GM21390 (cell line): ENCODE data around the gene ZFR2.
"Not testable (repeated sequence)": the region's sequence is repeated elsewhere in the genome, so short reads cannot be mapped to it uniquely, and the experiment has no call there.

Source experiments
- ATAC-seq: cut with Tn5 transposase; IDR thresholded peaks from one replicate; pipeline ENCODE4 v1.9.1; 2021; ENCODE audit not compliant: unreplicated experiment

Gene ZFR2

DNA sequence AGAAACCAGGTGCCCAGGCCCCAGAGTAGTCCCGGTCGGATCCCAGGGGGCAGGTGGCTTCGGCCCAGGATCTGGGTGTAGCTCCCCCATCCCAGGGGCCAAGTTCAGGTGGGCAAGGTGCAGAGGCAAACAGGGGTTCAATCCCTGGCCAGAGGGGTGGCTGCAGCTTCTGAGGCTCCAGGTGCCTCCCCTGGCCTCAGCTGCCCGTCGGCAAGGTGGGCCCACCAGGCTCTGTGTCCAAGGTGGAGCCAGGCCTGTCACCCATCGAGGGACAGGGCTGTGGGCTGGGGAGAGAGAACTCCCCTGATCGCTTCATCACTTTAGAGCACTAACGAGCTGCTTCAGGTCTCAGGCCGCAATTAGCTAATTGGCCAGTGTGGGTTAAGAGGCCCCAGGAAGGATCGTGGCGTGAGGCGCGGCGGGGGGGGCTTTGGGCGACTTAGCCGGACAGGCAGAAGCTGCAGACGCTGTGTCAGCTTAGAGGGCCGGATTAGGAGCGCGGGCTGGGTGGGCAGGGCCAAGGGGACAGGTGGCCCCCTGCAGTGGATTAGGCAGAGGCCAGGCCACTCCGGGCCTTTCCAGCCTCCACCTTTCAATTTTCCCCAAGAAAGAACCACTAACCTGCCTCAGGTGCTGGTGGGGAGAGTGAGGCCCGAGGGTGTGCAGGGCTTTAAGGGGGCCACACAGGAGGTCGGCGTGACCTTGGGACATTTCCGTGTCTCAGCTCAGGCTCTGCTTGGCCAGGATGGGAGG, 94.0 kb downstream of the ZFR2 start:
- no peak for ATAC-seq

DNA sequence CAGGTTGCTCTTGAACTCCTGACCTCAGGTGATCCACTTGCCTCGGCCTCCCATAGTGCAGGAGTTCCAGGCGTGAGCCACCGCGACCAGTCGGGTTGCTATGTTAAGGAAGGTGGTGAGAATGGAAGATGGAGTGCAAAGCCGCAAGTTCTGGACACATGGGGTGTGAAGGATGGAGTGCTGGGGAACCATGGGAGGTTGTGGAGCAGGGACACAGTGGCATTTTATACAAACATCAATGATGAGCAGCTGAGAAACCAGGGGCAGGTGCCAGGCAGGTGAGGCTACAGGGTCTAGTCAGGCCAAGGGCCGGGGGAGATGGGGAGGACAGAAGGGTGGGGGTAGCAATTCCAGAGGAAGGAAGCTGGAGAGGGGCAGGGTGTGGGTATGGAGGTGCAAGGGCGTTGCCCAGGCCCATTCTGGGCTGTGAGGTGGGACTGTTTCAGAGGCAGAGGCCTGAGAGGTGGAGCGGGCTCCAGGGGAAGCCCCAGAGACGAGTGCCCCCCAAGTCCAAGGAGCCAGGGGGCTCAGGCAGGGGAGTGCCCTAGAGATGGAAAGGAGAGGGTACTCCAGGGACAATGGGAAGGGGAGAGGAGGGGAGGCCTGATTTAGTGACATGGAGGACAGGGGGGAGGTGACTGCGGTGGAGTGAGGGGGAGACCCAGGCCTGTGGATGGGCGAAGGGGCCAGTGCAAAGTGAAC, 94.9 kb downstream of the ZFR2 start:
- no peak for ATAC-seq

DNA sequence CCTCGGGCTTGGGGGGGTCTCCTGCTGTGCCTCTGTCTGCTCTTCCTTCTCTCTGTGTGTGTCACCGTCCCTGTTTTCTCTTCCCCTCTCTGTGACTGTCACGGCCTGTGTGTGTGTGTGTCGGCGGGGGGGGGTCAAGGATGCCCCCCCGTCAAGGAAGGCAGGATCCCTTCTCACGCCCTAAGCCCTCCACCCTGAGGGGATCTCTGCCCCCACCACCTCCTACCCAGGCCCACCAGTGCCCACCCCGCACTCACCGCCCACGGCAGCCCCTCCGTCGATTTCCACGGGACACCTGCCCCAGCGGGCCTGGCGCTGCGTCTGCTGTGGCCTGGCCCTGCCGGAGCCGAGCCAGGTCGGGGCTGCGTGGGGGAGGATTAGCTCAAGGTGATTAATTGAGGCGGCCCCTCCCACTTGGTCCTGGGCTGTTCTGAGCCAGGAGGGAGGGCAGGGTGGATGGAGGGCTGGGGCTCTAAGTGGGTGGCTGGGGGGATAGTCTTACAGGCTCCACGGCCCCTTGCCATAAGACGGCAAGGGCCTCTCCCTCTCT, 96.9 kb downstream of the ZFR2 start, which contains the start of gene RAX2:
RAX2 (minus strand) TSS at position 323 of the 550 bp plus-strand sequence. CDS start 486 bp downstream, outside the sequence.
- no peak for ATAC-seq

DNA sequence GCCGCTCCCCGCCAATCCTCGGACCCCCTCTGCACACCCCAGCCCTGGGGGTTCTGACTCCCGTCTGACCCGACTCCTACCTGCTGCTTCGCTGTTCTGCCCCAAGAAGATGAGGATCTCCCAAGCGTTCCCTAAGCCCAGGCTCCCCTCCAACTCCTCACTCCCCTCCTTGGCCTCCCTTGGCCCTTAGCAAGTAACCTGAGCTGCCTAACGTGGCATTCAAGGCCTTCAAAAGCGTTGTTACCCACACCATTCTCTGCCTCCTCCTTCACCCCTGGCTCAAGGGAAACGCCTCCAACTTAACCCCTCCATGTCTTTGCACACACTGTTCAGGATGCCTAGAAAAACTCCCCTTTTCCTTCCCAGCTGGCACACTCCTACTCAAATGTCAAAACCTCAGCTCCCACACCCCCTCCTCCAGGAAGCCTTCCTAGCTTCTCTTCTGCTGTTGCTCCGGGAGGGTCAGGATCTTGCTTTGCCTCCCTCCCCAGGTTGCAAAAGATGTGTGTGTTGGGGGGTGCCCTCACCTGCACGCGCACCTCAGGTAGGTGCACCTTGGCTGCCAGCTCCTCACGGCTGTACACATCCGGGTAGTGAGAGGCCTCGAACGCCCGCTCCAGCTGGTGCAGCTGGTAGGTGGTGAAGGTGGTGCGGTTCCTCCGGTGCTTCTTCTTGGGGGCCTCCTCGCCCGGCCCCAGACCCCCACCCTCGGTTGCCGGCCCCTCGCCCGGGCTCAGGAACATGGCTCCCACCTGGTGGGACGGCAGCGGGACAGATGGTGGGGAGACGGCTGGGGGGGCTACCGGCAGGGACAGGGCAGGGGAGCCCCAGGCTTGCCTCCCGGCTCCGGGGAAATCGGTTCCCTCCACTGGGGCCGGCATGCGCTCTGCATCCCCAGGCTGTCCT, 97.6 kb downstream of the ZFR2 start:
- ATAC-seq: no peak

DNA sequence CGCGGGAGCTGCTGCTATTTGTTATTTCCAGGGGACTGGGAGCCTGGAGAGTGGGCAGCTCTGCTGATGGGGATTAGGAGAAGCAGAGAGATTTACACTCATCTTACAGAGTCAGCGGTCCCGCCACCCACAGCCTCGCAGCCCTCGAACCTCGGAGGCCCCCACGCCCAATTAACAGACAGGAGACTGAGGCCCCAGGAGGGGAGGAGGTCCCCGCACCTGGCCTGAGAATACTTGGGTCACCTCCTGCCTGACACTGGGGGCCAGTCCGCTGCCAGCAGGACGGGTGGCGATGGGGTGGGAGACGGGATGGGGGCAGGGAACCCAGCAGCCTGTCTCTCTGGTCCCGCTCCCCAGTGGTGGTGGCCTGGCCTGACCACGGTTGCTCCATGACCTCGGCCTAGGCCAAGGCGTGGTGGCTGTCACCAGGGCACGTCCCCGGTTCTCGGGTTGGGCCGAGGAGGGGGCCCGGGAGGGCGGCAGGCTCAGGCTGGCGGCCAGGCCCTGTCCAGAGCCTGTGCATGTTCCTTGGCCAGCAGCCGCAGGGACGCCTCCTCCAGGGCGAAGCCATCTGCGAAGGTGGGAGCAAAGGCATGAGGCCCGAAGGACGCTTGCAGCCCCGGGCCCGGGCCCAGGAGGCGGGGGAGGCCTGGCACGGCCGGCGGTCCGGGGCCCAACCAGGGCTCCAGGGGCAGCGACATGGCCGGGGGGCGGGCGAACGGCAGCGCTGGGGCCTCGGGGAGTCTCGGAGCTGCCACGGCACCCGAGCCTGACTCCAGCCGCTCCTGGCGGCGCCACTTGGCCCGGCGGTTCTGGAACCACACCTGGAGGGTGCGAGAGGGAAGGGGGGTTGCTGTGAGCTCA, 98.5 kb downstream of the ZFR2 start:
- ATAC-seq: no peak

DNA sequence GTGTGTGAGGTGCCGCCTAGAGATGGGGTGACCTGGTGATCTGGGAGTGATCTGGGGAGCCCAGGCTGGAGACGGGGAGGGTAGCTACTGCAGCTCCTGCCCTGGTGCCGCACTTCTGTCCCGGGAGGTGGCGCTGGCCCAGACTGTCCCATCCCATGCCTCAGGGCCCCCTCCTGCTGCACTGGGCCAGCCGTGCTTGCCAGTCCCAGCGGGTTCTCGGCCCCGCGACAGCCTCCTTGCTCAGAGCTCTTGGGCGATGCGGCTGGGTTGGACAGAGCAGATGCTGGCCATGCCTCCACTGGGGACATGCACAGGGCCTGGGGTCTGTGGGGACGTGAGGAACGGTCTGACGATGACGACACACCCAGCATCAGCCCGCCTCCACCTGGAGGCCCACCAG, 99.3 kb downstream of the ZFR2 start:
- no peak for ATAC-seq

DNA sequence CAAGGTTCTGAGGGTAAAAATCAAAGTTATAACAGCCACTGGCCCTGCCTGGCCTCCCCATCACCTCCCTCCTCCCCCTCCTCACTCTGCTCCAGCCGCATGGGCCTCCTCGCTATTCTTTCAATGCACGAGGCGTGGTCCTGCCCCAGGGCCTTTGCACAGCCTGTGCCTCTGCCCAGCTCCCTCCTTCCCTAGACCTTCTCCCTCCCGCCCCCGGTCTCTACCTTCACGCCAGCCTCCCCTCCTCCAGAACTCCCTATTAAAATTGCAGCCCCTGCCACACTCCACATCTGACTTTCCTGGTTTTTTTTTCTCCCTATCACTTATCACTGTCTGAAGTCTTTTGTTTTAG, 100.1 kb downstream of the ZFR2 start:
- no peak for ATAC-seq

DNA sequence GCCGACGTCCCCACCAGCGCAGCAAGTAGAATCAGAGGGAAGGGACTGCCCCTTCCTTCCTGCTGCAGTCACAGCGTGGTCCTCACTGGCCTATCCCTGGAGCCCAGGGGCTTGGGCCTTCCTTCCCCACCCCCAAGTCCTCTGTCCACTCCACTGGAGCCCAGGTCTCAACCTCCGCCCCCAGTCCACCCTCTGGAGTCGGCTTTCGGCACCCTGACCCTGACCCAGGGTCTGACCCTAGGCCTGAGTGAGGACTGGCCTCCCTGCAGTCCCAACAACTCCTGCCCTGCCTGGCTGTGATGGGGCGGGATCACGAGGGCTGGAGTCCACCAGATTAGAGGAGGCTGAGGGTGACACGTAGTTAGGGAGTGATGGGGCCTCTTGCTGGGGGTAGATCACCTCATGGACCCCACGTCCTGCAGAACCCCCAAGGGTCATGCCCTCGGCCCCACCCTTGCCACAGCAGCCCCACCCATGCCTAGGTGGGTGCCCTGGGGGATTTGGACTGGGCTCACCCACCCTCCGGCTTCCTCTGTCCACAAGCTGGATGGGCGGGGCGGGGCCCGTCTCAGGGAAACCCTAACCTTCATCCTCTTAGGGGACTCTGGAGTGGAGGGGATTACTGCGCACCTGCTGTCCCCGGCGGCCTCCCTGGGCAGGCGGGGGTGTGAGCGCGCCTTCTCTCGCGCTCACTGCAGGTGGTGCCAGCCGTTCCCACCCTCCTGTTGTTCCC, 100.7 kb downstream of the ZFR2 start:
- no peak for ATAC-seq

DNA sequence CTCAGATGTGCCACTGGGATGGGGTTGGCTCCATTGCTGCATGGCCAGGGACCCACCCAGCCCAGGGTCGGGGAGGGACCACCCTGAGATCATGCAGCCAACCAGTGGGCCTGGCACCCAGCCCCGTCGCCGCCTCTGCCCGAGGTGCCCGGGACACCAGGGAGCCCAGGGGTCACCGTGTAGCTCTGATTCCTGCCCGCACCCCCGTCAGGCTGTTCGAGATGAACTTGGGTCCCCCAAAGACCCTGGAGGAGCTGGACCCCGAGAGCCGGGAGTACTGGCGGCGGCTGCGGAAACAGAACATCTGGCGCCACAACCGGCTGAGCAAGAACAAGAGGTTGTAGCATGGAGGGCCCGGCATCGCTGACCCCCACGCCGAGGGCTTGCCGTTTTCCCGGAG, 101.8 kb downstream of the ZFR2 start:
- ATAC-seq: no peak

DNA sequence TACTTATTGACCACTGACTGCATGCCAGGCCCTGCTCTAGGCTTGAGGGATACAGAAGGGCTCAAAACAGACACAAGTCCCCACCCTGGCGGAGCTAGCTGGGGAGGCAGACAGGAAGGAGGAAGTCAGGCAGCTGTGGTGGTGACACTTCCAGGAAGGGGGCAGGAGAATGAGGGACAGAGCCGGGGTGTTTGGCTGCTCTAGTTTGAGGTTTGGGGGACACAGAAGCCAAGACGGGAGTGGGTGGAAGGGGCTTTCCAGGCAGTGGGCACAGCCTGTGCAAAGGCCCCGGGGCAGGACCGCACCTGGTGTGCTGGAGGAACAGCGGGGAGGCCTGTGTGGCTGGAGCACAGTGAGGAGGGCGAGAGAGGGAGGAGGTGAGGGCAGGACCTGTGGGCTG, 102.3 kb downstream of the ZFR2 start:
- no peak for ATAC-seq

DNA sequence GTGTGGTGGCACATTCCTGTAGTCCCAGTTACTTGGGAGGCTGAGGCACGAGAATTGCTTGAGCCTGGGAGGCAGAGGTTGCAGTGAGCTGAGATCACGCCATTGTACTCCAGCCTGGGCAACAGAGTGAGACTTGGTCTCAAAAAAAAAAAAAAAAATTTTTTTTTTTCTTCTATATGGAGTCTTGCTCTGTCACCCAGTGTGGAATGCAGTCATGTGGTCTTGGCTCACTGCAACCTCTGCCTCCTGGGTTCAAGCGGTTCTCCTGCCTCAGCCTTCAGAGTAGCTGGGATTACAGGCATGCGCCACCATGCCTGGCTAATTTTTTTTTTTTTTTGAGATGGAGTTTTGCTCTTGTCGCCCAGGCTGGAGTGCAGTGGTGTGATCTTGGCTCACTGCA, 103.1 kb downstream of the ZFR2 start:
- ATAC-seq: not testable (repeated sequence)

DNA sequence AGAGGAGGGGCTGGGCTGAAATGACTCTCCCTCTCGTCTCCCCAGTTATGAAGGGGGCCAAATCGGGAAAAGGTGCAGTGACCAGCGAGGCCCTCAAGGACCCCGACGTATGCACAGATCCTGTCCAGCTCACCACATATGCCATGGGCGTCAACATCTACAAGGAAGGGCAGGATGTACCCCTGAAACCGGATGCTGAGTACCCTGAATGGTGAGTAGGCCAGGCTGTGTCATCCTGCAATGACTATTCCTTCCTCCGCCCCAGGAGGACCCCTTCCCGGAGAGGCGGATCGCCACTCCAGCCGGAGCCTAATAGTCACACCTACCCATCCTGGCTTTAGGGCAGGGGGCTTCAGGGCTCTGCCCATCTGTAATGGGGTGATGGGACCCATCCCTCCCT, 103.7 kb downstream of the ZFR2 start:
- no peak for ATAC-seq

DNA sequence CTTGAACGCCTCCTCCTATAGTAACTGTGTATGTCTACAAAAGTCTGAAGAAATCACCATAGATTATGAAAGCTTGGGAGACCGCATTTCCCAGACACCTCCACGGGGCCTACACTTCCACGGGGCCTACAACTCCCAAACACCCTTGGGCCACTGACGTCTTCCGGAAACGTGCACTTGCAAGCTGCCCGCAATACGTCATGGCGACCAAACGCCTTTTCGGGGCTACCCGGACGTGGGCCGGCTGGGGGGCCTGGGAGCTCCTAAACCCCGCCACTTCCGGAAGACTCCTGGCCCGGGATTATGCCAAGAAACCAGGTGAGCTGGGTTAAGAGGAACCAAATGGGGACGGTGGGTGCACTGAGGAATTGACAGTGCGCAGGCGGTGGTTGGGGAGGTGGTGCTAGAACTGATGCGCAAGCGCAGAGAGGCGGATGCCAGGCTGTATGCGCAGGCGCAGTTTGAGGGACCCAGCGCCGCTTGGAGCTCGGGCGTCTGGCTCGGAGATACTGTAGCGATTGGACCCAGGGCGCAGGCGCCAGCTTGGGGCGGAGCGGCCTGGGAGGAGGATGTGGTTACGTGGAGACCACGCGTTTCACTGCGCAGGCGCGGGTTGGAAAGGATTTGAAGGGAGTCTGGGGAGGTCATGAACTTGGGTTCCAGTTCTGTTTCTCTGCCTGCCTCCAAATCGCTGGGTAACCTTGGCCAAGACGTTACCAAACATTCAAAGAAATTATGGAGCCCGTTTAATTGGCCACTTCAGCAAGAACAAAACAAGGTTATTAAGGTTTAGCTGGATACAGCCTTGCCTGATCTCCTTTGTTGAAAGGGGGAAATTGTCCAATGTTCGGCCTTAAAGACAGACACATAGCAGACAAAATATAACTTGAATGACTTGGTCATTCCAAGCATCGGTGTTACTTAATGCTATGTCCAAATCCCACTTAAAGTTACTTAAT, 106.1 kb downstream of the ZFR2 start, which contains the start of gene MRPL54:
MRPL54 (plus strand) TSS at position 182 of the 959 bp plus-strand sequence; CDS start at position 201, 19 bp downstream.
- ATAC-seq: peak; percentile 62

DNA sequence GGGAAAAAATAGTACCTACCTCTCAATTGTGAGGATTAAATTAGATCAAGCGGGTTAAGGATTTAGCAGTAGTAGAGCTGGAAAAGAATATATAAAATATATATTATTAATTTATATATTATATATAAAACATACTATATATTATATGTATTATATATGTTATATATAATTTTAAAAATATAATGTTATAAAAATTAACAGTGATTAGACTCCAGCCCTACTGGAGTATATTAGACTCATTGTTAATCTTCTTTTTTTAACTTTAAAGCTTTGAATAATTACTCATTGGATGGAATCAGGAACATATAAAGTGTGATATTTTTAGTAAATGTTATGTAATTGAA, 106.7 kb downstream of the ZFR2 start:
- no peak for ATAC-seq

DNA sequence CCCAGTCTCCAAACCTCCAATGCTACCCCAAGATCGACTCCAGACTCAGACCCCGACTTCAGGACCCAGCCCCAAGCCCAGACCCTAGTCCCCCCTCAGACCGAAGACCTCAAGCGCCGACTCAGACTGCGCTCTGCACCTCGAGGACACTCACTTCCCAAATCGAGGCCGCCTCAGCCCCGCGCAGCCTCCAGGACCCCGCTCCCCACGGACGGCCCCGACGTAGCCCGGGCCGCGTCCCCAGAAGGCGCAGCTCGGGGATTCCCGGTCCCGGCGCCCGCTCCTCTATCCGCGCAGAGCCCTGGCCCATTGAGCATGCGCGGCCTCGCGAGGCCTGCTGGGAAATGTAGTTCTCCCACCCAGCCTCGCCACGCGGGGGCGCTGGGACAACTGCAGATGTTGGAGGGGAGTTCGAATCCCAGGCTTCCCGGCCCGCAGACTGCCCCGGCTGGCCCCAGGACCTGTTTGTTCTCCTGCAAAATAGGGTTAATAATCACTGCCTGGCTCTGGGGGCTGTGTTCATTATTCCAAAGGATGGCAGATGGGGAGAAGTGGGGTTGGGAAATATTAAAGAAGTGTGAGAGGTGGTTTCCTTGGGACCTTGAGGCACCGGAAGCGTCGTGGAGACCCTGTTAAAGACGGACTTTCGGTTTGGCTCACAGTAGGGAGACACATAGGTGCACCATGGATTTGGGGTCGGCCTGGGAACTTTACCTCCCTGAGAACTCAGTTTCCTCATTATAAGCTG, 107.3 kb downstream of the ZFR2 start, which contains the start of gene APBA3:
APBA3 (minus strand) TSS at position 311 of the 748 bp plus-strand sequence. CDS start 1,428 bp downstream, outside the sequence.
- ATAC-seq: no peak

DNA sequence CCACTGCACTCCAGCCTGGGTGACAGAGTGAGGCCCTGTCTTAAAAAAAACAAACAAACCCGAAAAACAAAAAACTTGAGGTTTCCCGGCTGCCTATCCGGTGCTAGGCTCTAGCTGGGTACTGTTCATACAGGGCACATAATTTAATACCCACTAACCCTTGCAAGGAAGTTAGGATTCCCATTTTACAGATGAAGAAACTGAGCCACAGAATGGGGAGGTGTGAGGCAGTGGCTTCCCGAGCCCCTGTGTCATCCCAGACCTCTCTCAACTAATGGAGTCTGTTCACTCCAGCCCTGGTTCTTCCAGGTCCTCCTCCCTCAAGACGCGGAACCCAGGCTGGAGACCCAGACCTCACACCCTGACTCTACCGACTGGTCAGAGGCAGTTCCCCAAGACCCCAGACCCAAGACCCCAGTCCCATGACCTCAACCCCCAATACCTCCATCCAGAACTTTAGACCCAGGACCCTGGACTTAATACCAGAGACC, 107.9 kb downstream of the ZFR2 start:
- ATAC-seq: no peak

DNA sequence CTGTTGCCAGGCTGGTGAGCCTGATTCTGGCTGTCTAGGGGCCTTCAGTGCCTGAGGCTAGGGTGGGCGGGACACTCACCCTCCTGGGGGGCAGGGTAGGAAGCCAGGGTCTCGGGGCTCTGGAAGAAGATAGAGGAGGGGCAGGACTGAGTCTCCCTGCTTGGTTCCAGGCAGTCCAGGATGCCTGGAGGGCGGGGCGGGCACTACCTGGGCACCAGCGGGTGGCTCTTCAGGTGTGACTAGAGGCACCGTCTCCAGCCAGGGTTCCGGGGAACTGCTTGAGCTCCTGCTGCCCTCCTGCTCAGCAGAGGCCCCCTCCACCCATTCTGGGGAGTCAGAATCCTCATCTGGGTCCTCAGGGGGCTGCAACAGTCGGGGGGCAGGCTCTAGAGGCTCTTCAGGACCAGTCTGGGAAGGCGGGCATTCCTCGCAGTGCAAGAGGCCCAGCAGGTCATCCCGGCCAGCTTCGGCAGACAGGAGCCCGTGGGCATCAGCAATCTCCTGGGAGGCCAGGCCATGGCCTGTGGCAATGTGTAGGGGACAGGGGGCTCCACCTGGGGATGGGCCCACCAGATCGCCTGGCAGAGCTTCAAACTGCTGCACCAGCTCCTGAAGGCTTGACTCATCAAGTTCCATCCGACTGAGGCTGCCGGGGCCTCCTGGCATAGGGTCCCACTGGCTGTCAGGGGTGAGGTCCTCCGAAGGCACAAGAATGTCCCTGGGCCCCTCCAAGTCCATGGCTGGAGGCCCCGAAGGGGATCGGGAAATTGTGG, 109.2 kb downstream of the ZFR2 start:
- no peak for ATAC-seq
